Raji (cell line): ENCODE results near the gene MAMDC2.

Source experiments
- POLR2A ChIP-seq: IDR thresholded peaks from 2 replicates; pipeline ENCODE4 v1.6.1; 2011; ENCODE audit warnings: low read depth, low read length, control low read depth; ENCODE audit not compliant: insufficient read depth

Gene MAMDC2

GRCh38 chr9:70053864-70054263 lies 10.2 kb downstream of the MAMDC2 start:
- TF ChIP-seq POLR2A, result no peak

GRCh38 chr9:70054521-70054920 lies 10.9 kb downstream of the MAMDC2 start:
- TF ChIP-seq POLR2A, result no peak

GRCh38 chr9:70055406-70056210 lies 12.0 kb downstream of the MAMDC2 start:
- no peak for TF ChIP-seq POLR2A

- TF ChIP-seq POLR2A, result no peak
Measured at GRCh38 chr9:70056211-70056944, 12.7 kb downstream of the MAMDC2 start.

GRCh38 chr9:70058569-70059116 lies 15.0 kb downstream of the MAMDC2 start:
- TF ChIP-seq POLR2A, result no peak

- TF ChIP-seq POLR2A, result no peak
Measured at GRCh38 chr9:70060148-70060882, 16.7 kb downstream of the MAMDC2 start.

- TF ChIP-seq POLR2A, result no peak
Measured at GRCh38 chr9:70060883-70061507, 17.3 kb downstream of the MAMDC2 start.

- no peak for TF ChIP-seq POLR2A
Measured at GRCh38 chr9:70061776-70062175, 18.1 kb downstream of the MAMDC2 start.

GRCh38 chr9:70064496-70064895 lies 20.8 kb downstream of the MAMDC2 start:
- TF ChIP-seq POLR2A, result no peak

- no peak for TF ChIP-seq POLR2A
Measured at GRCh38 chr9:70065572-70065971, 21.9 kb downstream of the MAMDC2 start.

GRCh38 chr9:70066418-70066817 lies 22.8 kb downstream of the MAMDC2 start:
- no peak for TF ChIP-seq POLR2A

GRCh38 chr9:70066874-70067273 lies 23.2 kb downstream of the MAMDC2 start:
- no peak for TF ChIP-seq POLR2A

- no peak for TF ChIP-seq POLR2A
Measured at GRCh38 chr9:70069704-70070103, 26.1 kb downstream of the MAMDC2 start.

- no peak for TF ChIP-seq POLR2A
Measured at GRCh38 chr9:70073193-70073592, 29.5 kb downstream of the MAMDC2 start.

- no peak for TF ChIP-seq POLR2A
Measured at GRCh38 chr9:70073756-70074155, 30.1 kb downstream of the MAMDC2 start.
